Gastrocnemius medialis (tissue), 4 donors: ENCODE data around the gene LMNTD1. TPM values are rescaled to one million over a fixed set of nuclear protein-coding genes. Genes with fewer than 3 reads are reported as not detected.

Source experiments
- ATAC-seq, 2 donors: fragments of 150-250 bp; one replicate each; pipeline ENCODE4 v1.9.1; 2016
- DNase-seq, 2 donors: peaks; one replicate each; pipeline ENCODE4 v3.0.0-alpha.2; 2019
- H3K27ac ChIP-seq, 4 donors: fragments of 200-600 bp; sonication (generic); 1 replicate in 1 of 4; 2 replicates in 3 of 4; pipeline ENCODE4 v1.5.1; 2016 to 2018; ENCODE audit warnings: mild to moderate bottlenecking in 2 of 4, moderate library complexity in 1 of 4
- H3K27me3 ChIP-seq, 3 donors: fragments of 200-600 bp; sonication (generic) in 2 of 3; 1 replicate in 1 of 3; 2 replicates in 2 of 3; pipeline versions ENCODE4 v1.5.1 to v1.6.0; 2016 to 2019; ENCODE audit warnings: mild to moderate bottlenecking in 1 of 3, moderate library complexity in 1 of 3
- H3K36me3 ChIP-seq, 2 donors: fragments of 200-600 bp; sonication (generic) in 1 of 2; one replicate each; pipeline ENCODE4 v1.5.1; 2017 to 2018
- H3K4me1 ChIP-seq, 2 donors: fragments of 200-600 bp; sonication (generic) in 1 of 2; one replicate each; pipeline ENCODE4 v1.5.1; 2016 to 2017; ENCODE audit warnings: mild to moderate bottlenecking in 2 of 2
- H3K4me3 ChIP-seq, 4 donors: fragments of 200-600 bp; sonication (generic) in 3 of 4; 1 replicate in 1 of 4; 2 replicates in 3 of 4; pipeline ENCODE4 v1.5.1; 2016 to 2019; ENCODE audit warnings: mild to moderate bottlenecking in 2 of 4
- H3K9me3 ChIP-seq, 3 donors: fragments of 200-600 bp; sonication (generic) in 2 of 3; 1 replicate in 1 of 3; 2 replicates in 2 of 3; pipeline ENCODE4 v1.5.1; 2016 to 2019
- POLR2A ChIP-seq, 2 donors: fragments of 450-650 bp; IDR thresholded peaks; one replicate each; pipeline ENCODE4 v1.6.1; 2017; ENCODE audit warnings: antibody characterized with exemption in 2 of 2, mild to moderate bottlenecking in 2 of 2, moderate library complexity in 2 of 2
- in situ Hi-C, 4 donors: fragments of 200-750 bp; cut with MboI; loops; one replicate each; pipeline versions ENCODE4 v1.15.0 to v1.8.0; 2017; ENCODE audit warnings: low sequenced_read_pairs in 4 of 4
- intact Hi-C: fragments of 100-400 bp; cut with DNase I; formaldehyde crosslinking; loops from one replicate; pipeline ENCODE4 v1.15.1; 2023; ENCODE audit warnings: low total_unique reads
- total RNA-seq, 4 donors: library from RNA; depleted of rRNA; stranded (reverse); fragments of >200 nt; gene quantifications; one replicate each; pipeline versions ENCODE4 v1.1.0 to v1.2.3, GENCODE V29; 2016
- TF ChIP-seq, protein P1 (sequence below), 5 experiments: fragments of 450-650 bp in 3 of 5; fragments of 200-600 bp in 2 of 5; sonication (generic) in 2 of 5; IDR thresholded peaks in 4 of 5; conservative IDR thresholded peaks in 1 of 5; 1 replicate in 4 of 5; 2 replicates in 1 of 5; pipeline ENCODE4 v1.5.1; 2016 to 2019; ENCODE audit warnings: antibody characterized with exemption in 5 of 5, mild to moderate bottlenecking in 3 of 5, moderate library complexity in 3 of 5

Gene LMNTD1
- total RNA-seq, 4 donors from 2014 or later, result not detected

DNA sequence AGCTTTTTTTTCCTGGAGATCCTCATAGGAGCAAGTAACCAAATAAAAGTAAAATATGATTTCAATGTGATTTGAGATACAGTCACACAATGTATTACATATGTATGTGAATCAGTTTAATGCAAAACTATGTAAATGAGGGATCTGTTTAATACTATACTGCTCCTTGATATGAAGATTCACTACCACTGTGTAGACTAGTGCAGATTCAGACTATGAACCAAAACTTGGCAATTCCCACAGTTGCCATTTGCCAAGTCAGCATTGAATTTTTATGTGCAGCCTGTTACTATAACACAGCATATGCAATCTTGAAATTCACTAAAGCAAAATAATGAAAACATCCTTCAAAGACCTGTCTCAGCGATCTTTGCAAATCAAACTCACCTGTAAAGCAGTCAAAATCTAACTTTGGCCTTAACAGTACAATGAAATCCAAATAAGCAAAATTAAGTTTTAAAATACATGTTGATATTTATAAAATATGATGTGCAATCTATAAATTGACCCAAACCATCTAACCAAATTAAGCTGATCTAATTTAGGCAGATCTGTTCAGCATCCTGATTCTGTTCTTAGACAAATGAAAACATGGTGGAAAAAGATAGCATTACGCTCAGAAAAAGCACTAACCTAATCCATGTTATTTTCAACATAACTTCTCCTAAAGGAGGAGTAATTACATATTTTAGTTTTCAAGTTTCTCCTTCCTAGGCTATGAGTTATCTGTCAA lies 25.5 kb upstream of the LMNTD1 start:
- intact Hi-C loops, result no loop called here
- no peak for ATAC-seq

DNA sequence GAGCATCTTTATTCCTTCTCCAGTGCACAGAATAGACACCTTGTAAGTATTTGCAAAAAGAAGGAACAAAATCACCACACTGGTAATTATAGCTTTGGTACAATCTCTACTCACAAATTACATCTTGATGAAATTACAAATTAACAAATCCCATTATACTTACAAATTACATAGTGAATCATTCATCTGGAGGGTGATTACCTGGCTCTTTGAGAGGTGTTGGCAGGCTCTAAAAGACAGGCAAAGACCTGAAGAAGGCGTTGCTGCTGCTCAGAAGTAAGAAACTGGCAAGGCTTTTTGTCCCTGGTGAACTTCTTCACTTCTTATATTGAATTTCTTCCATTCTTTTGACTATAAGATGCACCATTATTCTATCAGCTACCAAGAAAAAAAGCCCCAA lies 21.7 kb upstream of the LMNTD1 start:
- in situ Hi-C loops, result no loop called here
- TF ChIP-seq POLR2A (IDR thresholded peaks at IDR 0.05), result no peak
- TF ChIP-seq, protein P1, sequence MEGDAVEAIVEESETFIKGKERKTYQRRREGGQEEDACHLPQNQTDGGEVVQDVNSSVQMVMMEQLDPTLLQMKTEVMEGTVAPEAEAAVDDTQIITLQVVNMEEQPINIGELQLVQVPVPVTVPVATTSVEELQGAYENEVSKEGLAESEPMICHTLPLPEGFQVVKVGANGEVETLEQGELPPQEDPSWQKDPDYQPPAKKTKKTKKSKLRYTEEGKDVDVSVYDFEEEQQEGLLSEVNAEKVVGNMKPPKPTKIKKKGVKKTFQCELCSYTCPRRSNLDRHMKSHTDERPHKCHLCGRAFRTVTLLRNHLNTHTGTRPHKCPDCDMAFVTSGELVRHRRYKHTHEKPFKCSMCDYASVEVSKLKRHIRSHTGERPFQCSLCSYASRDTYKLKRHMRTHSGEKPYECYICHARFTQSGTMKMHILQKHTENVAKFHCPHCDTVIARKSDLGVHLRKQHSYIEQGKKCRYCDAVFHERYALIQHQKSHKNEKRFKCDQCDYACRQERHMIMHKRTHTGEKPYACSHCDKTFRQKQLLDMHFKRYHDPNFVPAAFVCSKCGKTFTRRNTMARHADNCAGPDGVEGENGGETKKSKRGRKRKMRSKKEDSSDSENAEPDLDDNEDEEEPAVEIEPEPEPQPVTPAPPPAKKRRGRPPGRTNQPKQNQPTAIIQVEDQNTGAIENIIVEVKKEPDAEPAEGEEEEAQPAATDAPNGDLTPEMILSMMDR (IDR thresholded peaks at IDR 0.05 in 4 of 5, conservative IDR thresholded peaks at IDR 0.05 in 1 of 5), result no peak
- H3K4me3 ChIP-seq, result no peak overlapping the region

More for the DNA sequence above, 25.5 kb upstream of the LMNTD1 start:
- no peak for TF ChIP-seq POLR2A (IDR thresholded peaks at IDR 0.05)
- TF ChIP-seq, protein P1 (IDR thresholded peaks at IDR 0.05 in 4 of 5, conservative IDR thresholded peaks at IDR 0.05 in 1 of 5), result no peak
- Histone ChIP-seq H3K9me3 (no peaks in the 10 kb centered on the region), H3K4me3 (no peak overlapping the region), H3K27me3 (no peaks in the 10 kb centered on the region), H3K4me1 (no peaks in the 10 kb centered on the region), H3K27ac (no peak overlapping the region), H3K36me3 (no peaks in the 10 kb centered on the region)
- no peak for DNase-seq
- in situ Hi-C loops, result no loop called here

DNA sequence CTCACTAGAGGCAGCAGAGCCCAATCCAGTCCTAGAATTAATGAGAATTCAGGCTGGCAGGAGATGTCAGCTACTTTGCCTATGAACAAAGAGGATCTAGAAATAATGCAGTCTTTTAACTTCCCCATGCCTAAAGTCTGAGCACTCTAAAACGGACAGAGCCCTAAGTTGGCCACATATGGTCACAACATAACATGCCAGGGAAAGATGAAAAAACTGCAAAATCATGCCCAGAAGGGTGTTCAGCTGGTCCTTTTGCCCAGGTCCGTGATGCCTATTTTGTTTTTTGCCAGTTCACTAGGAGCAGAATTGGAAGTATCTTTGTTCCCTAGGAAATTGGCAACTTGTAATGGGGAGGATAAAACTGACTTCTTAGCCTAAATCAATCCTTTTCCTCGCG lies 20.3 kb upstream of the LMNTD1 start:
- Histone ChIP-seq H3K4me1 (no peaks in the 10 kb centered on the region), H3K9me3 (no peaks in the 10 kb centered on the region), H3K4me3 (no peak overlapping the region), H3K27me3 (no peaks in the 10 kb centered on the region), H3K36me3 (no peaks in the 10 kb centered on the region), H3K27ac (no peak overlapping the region)
- in situ Hi-C loops, result no loop called here
- ATAC-seq, result no peak
- no peak for DNase-seq
- intact Hi-C loops, result no loop called here
- TF ChIP-seq, protein P1 (IDR thresholded peaks at IDR 0.05 in 4 of 5, conservative IDR thresholded peaks at IDR 0.05 in 1 of 5), result no peak
- no peak for TF ChIP-seq POLR2A (IDR thresholded peaks at IDR 0.05)

More for the DNA sequence above, 21.7 kb upstream of the LMNTD1 start:
- H3K36me3 ChIP-seq, result no peaks in the 10 kb centered on the region
- no peaks in the 10 kb centered on the region for H3K27me3 ChIP-seq
- intact Hi-C loops, result no loop called here
- ATAC-seq, result no peak
- no peak overlapping the region for H3K27ac ChIP-seq
- DNase-seq, result no peak
- no peaks in the 10 kb centered on the region for H3K9me3 ChIP-seq
- H3K4me1 ChIP-seq, result no peaks in the 10 kb centered on the region

DNA sequence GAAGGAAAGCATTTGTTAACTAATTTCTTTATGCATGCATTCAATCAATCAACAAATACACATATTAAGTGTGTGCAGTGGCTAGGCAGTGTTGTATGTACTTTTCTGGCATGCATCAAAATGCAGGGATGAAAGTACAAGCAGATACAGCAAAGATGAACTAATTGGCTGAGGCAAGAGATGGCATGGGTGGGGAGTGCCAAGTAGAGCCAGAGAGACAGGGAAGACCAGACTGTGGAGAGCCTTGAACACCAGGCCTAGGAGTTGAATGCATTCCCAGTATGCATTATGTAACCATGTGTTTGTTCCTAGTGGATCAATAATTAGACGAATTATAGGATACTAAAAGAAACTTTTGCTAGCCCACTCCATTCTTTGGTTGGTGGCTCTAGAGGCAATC lies 17.3 kb upstream of the LMNTD1 start:
- ATAC-seq (no peak), DNase-seq (no peak)
- TF ChIP-seq, protein P1 (IDR thresholded peaks at IDR 0.05 in 4 of 5, conservative IDR thresholded peaks at IDR 0.05 in 1 of 5), result no peak
- no peak for TF ChIP-seq POLR2A (IDR thresholded peaks at IDR 0.05)
- Histone ChIP-seq H3K4me3 (no peak overlapping the region), H3K27ac (no peak overlapping the region), H3K27me3 (no peaks in the 10 kb centered on the region), H3K9me3 (no peaks in the 10 kb centered on the region), H3K36me3 (no peaks in the 10 kb centered on the region), H3K4me1 (no peaks in the 10 kb centered on the region)
- in situ Hi-C loops, result no loop called here
- intact Hi-C loops, result no loop called here
